NCI-H1930 (cell line): Measurements from ENCODE around the gene KMT2C.

ENCODE experiments used
- DNase-seq, 2 experiments: peaks; one replicate each; lab custom pipeline; 2025; lab: John Stamatoyannopoulos, UW

Gene KMT2C

GRCh38 chr7:152200395-152200794 is 235.4 kb downstream of the KMT2C start:
- DNase-seq, result no peak

- no peak for DNase-seq
Observed at GRCh38 chr7:152196391-152196790, 239.4 kb downstream of the KMT2C start.

- no peak for DNase-seq
Observed at GRCh38 chr7:152193880-152194279, 241.9 kb downstream of the KMT2C start.

GRCh38 chr7:152189061-152189460 is 246.7 kb downstream of the KMT2C start:
- no peak for DNase-seq

GRCh38 chr7:152185558-152185957 is 250.2 kb downstream of the KMT2C start:
- no peak for DNase-seq

GRCh38 chr7:152180587-152180986 is 255.2 kb downstream of the KMT2C start:
- DNase-seq, result no peak

GRCh38 chr7:152180048-152180447 is 255.8 kb downstream of the KMT2C start:
- no peak for DNase-seq

GRCh38 chr7:152178405-152179058 is 257.3 kb downstream of the KMT2C start:
- no peak for DNase-seq

GRCh38 chr7:152177681-152178404 is 258.0 kb downstream of the KMT2C start:
- no peak for DNase-seq

GRCh38 chr7:152176797-152177196 is 259.0 kb downstream of the KMT2C start:
- DNase-seq, result no peak

GRCh38 chr7:152173372-152174070 is 262.3 kb downstream of the KMT2C start:
- no peak for DNase-seq

- DNase-seq, result no peak
Observed at GRCh38 chr7:152162287-152162686, 273.5 kb downstream of the KMT2C start.

- DNase-seq, result no peak
Observed at GRCh38 chr7:152161171-152161570, 274.6 kb downstream of the KMT2C start.

- DNase-seq, result no peak
Observed at GRCh38 chr7:152158801-152159587, 276.8 kb downstream of the KMT2C start.

GRCh38 chr7:152152267-152152666 is 283.5 kb downstream of the KMT2C start:
- no peak for DNase-seq

- no peak for DNase-seq
Observed at GRCh38 chr7:152149363-152149762, 286.4 kb downstream of the KMT2C start.

GRCh38 chr7:152148706-152149105 is 287.1 kb downstream of the KMT2C start:
- DNase-seq, result no peak

- DNase-seq, result peak in 1 of 2 experiments; percentile 18
Observed at GRCh38 chr7:152145853-152146466, 289.8 kb downstream of the KMT2C start.

GRCh38 chr7:152144557-152145245 is 291.1 kb downstream of the KMT2C start:
- DNase-seq, result no peak

- DNase-seq, result no peak
Observed at GRCh38 chr7:152142976-152143595, 292.7 kb downstream of the KMT2C start.

- no peak for DNase-seq
Observed at GRCh38 chr7:152140560-152140959, 295.2 kb downstream of the KMT2C start.
